ENCODE data around the gene ARHGAP26. TPM values are rescaled to one million over a fixed set of nuclear protein-coding genes. Genes with fewer than 3 reads are reported as not detected.

ARHGAP26 gene
- total RNA-seq, 1 experiment from 2014 or later, result 34.5 TPM

- H3K27me3 ChIP-seq (ENCODE audit: insufficient read depth, low read length), result no peaks in the 10 kb centered on the region
- peaks cover 24 to 33% of the 10 kb centered on the region in 2 experiments for H3K4me1 ChIP-seq (ENCODE audit: control insufficient read depth in 1 of 2, insufficient read depth in 2 of 2, low read length in 2 of 2)
- H3K79me2 ChIP-seq (ENCODE audit: insufficient read depth, low read length), result peaks cover 27% of the 10 kb centered on the region; the same call in 1 of the 2 replicates
- ChIA-PET RAD21 (ENCODE audit: low non-redundant PET in 1 of 2, low total read pairs in 2 of 2, uncharacterized antibody in 2 of 2, unreplicated experiment in 2 of 2) (no interaction called here), POLR2A (no interaction called here), CTCF (interaction anchor here (1.1 to 1.7 kb wide), 2 partner anchors 19 to 21 kb away, joined by 5 read pairs; no protein-coding TSS in a partner anchor)
- ATAC-seq (peak; percentile 80), DNase-seq (ENCODE audit: low read depth, low spot score) (no peak)
- H3K36me3 ChIP-seq (ENCODE audit: control insufficient read depth in 1 of 2, insufficient read depth in 2 of 2, low read length in 2 of 2), result no peaks in the 10 kb centered on the region
- H3K4me3 ChIP-seq (replicated peaks in 1 of 2; ENCODE audit: low read depth in 1 of 2, low read length in 2 of 2), result peak overlapping the region in 1 of 2 experiments; percentile 29; a peak in 1 of 4 replicates
- H2AFZ ChIP-seq (ENCODE audit: low read depth, low read length, poor library complexity, severe bottlenecking), result no peak overlapping the region
- H3K27ac ChIP-seq (ENCODE audit: low read depth, low read length), result peak overlapping the region; percentile 51
- H3K4me2 ChIP-seq (ENCODE audit: low read length), result peak overlapping the region; percentile 61
- H3K9me3 ChIP-seq (ENCODE audit: control insufficient read depth in 1 of 2, insufficient read depth in 1 of 2, low read depth in 1 of 2, low read length in 2 of 2), result no peaks in the 10 kb centered on the region
- H4K20me1 ChIP-seq (ENCODE audit: insufficient read depth), result no peaks in the 10 kb centered on the region
- BruUV-seq (replicated peaks), result no TSS peak
- no peak for TF ChIP-seq TCF7L2 (IDR thresholded peaks at IDR 0.05; ENCODE audit: borderline replicate concordance, extremely low read depth, insufficient read depth, insufficient read length)
- 0 out of 2 replicates have a peak, but pooled peaks have one; percentile 3 for TF ChIP-seq SIN3A (IDR thresholded peaks at IDR 0.05; ENCODE audit: low read depth)
- TF ChIP-seq YY1 (IDR thresholded peaks at IDR 0.05; ENCODE audit: extremely low read depth, insufficient replicate concordance, low read depth, low read length), result no peak
- TF ChIP-seq CBX3 (IDR thresholded peaks at IDR 0.05; ENCODE audit: low read depth), result peak; percentile 26; the same call in 1 of the 2 replicates
- TF ChIP-seq FOSL1 (IDR thresholded peaks at IDR 0.05; ENCODE audit: low read depth), result peak; percentile 33; the same call in 1 of the 2 replicates
- no peak for TF ChIP-seq EZH2phosphoT487 (IDR thresholded peaks at IDR 0.05; ENCODE audit: borderline replicate concordance)
- TF ChIP-seq SP1 (IDR thresholded peaks at IDR 0.05; ENCODE audit: low read depth), result peak; percentile 43
- TF ChIP-seq RAD21 (IDR thresholded peaks at IDR 0.05; ENCODE audit: low read depth), result no peak
- TF ChIP-seq, protein P1, sequence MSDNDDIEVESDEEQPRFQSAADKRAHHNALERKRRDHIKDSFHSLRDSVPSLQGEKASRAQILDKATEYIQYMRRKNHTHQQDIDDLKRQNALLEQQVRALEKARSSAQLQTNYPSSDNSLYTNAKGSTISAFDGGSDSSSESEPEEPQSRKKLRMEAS (IDR thresholded peaks at IDR 0.05), result peak; percentile 39; the same call in 1 of the 2 replicates
- no peak for TF ChIP-seq SRF (IDR thresholded peaks at IDR 0.05; ENCODE audit: low read depth)
- no peak for TF ChIP-seq CTCF (IDR thresholded peaks at IDR 0.05 in 2 of 3, conservative IDR thresholded peaks at IDR 0.05 in 1 of 3; ENCODE audit: borderline replicate concordance in 1 of 3, insufficient read depth in 1 of 3, low read depth in 2 of 3, low read length in 2 of 3)
- peak; percentile 33; the same call in 1 of the 2 replicates for TF ChIP-seq JUND (IDR thresholded peaks at IDR 0.05)
- no peak for TF ChIP-seq ZFX (IDR thresholded peaks at IDR 0.05)
- H3K9ac ChIP-seq (ENCODE audit: low read length), result peak overlapping the region; percentile 40
- H3K9me2 ChIP-seq (ENCODE audit: insufficient read depth), result no peaks in the 10 kb centered on the region
- intact Hi-C loops (cut with micrococcal nuclease), result no loop called here
These were observed 75.8 kb downstream of the ARHGAP26 start for GRCh38 chr5:142845954-142846398.
